GM19239 (cell line): ENCODE data around the gene PRCD.

ENCODE experiments used
- DNase-seq: peaks from one replicate; pipeline ENCODE4 v3.0.0; 2011; ENCODE audit warnings: low spot score; ENCODE audit not compliant: insufficient read length
- FAIRE-seq: peaks from 2 replicates; lab custom pipeline; 2011; peaks lifted over from hg19 to GRCh38; lab: Jason Lieb, UNC

Gene PRCD, protein sequence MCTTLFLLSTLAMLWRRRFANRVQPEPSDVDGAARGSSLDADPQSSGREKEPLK

GRCh38 chr17:76539631-76540271 is at the start of gene PRCD:
Gene PRCD (plus strand): TSS chr17:76540044. CDS start chr17:76540142, 98 bp downstream.
- DNase-seq: no peak
- FAIRE-seq: no peak

- FAIRE-seq: no peak
Observed at GRCh38 chr17:76490112-76490710, 49.6 kb upstream of the PRCD start.

DNA sequence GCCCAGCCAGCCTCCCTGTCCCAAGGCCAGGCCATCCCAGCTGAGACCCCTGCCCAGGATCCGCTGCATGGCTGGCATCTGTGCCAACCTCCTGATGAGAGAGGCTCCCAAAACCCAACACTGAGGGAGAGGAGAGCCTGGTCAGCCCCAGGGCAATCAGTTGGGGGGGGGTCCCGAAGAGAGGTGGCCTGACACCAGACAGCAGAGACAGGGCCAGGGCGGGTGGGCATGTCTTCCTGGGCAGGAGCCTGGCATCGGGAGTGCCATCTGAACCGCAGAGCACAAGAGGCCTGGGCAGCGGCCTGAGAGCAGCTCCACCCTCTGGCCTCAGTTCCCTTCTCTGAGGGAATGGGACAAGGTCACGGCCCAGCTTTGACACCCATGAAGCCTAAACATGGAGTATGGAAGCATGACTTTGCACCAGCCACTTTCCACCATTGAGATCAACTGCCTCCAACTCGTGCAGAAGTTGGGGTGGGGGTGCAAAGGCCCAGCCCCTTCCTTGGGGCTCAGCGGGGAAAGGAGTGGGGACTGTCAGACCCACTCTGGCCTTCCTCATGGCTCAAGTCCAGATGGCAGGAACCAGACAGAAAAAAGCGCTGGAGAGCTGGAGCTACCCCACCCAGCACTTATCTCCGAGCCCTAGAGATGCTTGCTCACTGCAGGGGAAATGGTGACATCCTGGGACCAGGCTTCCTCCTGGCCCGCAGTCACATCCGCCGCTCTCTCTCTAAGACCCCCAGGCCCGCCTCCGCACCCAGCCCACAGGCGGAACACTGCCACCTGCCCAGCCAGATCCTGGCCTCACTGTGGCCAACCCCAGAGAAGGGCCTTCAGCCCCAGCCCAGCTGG is 48.3 kb upstream of the PRCD start:
- DNase-seq: no peak

More at GRCh38 chr17:76490112-76490710, 49.6 kb upstream of the PRCD start:
- DNase-seq: no peak

DNA sequence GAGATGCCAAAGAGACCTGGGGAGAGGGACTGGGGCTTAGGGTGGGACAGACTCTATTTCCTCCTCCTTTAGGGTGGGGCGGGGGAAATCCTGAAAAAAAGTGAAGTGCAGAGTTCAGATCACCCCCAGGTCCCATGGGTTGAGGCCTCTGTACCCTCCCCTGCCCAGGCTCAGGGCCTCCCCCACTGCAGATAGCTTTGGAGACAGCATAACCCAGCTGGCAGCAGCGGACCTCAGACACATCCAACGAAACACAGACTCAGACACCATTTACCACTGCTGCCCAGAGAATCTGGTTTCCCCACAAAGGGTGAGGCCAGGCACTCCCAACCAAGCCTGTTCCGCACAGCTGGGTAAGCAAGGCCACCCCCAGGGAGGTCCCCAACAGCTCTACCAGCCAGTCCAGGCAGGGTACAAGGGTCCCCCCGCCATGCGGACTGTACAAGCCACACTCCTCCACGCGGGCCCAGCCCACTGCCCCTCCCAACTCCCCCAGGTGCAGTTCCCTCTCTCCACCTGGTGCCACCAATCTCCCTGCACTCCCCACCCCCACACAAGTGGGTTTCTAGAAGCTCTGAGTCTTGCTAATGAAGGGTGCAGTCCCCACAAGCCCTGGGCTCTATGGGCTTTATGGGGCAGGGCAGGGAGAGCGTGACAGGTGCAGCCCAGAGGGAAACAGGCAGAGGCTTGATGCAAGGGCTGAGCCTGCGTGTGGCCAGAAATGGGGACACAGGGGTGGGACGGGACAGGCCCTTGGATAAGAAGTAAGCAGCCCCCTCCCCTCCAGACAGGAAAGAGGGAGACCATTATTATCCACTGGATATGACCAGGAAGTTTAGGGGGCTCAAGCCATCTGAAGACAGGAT is 47.5 kb upstream of the PRCD start:
- FAIRE-seq (peak; percentile 98), DNase-seq (peak; percentile 44)

More for the DNA sequence above, 48.3 kb upstream of the PRCD start:
- FAIRE-seq: no peak

DNA sequence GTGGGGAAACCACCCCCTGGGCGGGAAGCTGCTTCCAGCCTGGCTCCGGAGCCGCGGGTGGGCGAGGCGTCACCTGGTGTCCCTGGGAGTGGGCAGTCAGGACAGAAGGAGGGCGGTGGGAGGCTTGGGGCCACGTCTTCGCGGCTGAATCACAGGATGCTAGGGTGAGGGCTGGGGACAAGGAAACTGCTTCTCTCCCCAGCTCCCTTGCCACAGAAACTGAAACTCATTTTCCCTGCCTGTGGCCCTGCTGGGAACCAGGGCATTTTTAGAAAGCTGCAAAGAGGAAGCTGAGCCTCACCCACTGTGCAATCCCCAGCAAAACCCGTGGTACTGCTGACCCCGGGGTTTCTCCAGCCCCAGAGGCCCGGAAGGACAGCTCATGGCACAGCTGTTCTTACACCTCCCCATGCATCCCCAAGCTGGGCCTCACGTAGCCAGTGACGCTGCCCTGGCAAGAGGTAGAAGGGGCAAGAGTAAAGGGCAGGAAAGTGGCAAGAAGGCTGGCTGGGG is 46.8 kb upstream of the PRCD start:
- FAIRE-seq (no peak), DNase-seq (peak; percentile 50)

DNA sequence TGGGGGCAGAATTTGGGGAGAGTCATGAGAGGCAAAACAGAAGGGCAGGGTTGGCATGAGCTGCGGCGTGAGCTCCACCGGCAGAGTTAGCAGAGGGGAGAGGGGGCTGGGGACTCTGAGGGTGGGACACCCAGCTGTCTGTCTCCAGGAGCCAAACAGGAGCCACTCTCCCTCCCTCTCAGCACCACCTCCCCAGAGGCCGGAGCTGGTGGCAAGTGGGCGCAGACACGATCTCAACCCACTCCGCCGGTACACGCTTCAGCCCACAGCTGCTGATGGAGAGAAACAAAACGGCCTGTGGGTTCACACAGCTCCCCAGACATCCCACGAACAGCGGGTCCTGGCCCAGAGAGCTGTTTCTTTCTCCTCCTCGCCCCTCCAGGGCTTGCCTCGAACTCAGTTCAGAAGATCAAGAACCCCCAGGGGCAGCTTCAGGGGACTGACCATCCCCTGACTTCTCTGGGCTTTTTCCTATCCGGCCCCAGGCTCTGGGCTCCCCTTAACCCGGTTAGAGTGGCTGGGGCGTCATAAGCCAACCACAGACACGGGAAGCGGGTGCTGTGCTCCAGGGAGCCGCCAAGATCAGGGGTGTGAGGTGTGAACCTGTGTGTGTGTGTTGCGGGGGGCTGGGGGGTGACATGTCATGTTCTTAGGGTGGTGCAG is 46.2 kb upstream of the PRCD start:
- DNase-seq: no peak
- FAIRE-seq: peak; percentile 67

DNA sequence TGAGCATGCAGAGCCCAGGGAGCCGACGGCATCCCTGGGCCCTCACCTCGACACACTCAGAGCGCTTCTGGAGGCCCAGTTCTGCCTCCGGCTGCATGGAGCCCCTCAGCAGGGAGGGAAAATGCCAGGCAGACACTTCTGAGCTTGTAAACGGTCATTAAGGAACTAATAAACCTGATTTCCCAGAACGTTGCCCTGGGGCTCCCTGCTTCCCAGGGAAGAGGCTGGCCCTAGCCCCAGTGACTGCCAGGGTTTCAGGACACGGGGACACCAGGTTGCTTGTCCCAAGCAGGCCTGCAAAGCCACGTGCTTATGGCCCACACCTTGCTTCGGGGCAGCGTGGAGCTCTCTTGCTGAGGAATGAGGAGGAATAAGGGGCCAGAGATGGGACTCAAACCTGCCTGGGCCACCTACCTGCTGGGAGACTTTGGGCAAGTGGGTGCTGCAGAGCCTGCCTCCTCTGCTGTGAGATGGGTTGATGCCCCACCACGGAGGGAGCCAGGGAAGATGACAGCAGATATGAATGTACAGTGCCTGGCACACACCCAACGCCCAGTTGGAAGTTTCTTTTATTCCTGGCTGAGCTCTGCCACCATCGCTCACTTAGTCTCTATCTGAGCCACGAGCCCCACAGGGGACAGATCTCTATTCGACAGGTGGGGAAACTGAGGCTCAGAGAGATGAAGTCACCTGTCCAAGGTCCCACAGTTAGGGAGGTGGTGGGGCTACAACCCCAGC is 44.0 kb upstream of the PRCD start:
- DNase-seq (no peak), FAIRE-seq (no peak)

DNA sequence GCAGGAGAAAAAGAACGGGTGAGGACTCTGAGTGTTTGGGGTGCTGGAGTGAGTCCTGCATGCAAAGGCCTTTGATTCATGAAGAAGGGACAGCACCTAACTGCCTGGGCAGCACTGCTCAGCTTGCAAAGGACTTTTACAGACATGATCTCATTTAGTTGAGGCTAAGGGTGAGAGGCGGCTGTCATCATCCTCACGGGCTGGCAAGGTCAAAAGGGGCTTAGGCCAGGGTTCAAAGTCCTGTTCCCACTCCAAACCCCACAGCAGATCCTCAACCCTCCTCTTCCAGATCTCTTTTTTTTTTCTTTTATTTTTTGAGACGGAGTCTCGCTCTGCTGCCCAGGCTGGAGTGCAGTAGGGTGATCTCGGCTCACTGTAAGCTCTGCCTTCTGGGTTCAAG is 43.4 kb upstream of the PRCD start:
- DNase-seq: no peak
- no peak for FAIRE-seq

- FAIRE-seq (no peak), DNase-seq (no peak)
Observed at GRCh38 chr17:76497699-76497978, 42.2 kb upstream of the PRCD start.

DNA sequence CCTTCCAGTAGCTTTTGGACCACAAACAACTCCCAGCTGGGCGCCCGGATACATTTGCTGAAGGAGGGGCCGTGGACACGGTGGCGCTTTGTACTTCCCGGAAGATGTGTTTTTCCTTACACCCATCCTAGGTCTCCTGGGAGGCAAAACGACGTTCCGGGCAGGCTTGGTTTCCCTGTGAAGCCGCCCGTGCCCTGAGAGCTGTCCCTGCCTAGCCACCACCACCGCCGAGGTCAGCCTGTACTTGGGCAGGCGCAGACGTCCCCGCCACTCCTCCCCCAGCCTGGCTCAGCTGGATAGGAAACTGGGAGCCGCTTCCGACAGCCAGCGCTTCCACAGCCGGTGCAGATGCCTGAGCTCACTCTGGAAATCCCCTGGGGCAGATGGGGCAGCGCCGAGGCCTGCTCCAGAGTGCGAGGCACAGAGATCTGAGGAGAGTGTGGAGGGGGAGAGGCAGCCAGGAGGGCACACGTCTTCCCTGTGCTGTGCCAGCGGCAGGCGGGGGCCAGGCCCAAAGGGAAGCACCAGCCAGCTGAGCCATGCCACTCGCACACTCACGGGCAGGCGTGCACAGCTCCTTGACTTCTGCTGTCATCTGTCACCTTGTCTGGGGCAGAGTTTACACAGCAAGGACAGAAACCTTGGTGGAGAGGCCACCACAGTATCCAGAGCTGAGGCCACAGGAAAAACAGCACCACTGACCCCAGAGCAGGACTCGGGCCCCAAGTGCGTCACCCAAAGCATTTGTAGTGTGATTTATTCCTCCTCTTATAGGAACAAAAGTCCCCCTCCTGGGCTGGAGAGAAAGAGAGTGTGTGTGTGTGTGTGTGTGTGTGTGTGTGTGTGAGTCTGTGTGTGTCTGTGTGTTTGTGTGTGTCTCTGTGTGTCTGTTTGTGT is 41.6 kb upstream of the PRCD start:
- FAIRE-seq: no peak
- no peak for DNase-seq

DNA sequence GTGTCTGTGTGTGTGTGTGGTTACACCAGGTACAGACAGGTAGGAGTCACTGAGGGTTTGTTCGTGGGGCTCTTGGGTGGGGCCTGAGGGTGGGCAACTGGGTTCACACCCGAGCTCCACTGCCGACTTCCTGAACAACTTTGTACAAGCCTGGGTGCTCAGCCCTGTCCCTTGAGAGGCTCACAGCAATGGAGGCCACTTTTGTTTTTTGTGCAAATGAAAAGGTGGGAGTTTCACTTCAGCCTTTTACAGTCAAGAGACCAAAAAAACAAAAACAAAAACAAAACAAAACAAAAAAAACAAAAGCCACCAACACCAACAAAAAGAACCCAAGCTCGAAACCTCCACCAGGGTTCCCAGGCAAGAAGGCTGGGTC is 41.0 kb upstream of the PRCD start:
- peak; percentile 57 for DNase-seq
- peak; percentile 93 for FAIRE-seq

DNA sequence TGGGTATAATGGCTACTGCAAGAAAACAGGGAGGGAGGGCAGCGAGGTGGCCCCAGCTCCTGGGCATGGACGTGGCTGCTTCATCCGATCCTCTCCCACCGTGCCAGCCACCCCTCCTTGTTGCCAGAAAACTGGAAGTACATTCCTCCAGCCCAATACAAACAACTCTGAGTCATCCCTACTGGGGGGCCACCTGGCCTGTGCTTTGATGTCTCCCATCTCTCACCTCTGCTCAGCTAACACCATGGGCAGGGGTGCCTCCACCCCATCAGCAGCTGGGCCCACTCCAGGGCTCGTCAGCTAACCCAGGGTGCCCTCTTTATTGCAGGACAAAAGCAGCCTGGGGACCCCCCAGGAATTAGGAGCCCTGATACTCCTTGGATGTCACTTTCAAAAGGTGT is 40.6 kb upstream of the PRCD start:
- DNase-seq (no peak), FAIRE-seq (no peak)

DNA sequence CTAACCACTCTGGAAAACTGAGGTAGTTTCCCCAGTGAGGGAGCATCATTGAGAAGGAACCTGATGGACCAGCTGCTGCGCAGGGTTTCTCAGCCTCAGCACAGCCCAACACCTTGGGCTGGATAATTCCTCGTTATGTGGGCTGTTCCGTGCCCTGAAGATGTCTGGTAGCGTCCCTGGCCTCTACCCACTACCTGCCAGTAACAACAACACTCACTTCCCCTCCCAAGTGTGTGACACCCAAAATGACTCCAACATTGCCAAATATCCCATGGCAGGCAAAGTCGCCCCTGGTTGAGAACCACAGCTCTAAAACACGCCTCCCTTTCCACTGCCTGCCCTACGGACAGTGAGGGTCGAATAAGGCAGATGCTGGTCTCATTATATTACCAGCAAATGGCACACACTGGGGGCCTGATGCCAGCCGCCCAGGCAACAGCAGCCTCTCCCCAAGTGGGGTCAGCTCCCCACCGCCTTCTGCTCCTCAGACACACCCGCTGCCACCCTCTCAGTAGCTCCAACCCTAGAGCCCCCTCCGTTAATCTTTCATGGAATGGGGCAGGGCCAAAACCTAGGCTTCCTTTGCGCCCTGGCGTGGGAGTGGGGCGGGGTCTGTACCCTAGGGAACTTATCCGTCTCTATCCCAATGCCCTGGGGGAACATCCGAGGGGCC is 39.6 kb upstream of the PRCD start:
- no peak for FAIRE-seq
- no peak for DNase-seq

DNA sequence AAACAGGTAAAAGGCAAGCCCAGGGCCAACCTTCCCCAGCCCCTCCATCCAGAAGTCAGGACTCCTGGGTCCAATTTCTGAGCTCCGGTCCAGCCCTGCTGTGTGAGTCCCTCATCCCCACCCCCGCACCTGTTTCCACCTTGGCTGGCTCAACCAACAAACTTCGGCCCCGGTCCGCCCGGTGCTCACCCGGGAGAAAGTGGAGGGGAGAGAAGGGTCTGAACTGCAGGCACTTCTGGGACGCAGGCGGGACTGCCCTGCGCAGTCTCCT is 39.2 kb upstream of the PRCD start:
- DNase-seq (peak; percentile 26), FAIRE-seq (no peak)

GRCh38 chr17:76501018-76501826 is 38.6 kb upstream of the PRCD start, which contains the start of gene RHBDF2:
Gene RHBDF2 (minus strand): TSS chr17:76501423. CDS start chr17:76481524, 19,899 bp downstream.
- DNase-seq: peak; percentile 85
- peak; percentile 88 for FAIRE-seq

- no peak for DNase-seq
- FAIRE-seq: no peak
Observed at GRCh38 chr17:76501827-76502307, 38.0 kb upstream of the PRCD start.
